Right ventricle myocardium superior (tissue), 1 donor: Measurements from ENCODE around the gene TKFC. TPM values are rescaled to one million over a fixed set of nuclear protein-coding genes. Genes with fewer than 3 reads are reported as not detected.

Source experiments
- ATAC-seq: fragments of 200-7000 bp; cut with Tn5 transposase; one replicate; pipeline ENCODE4 v1.9.1; 2020; ENCODE audit warnings: mild to moderate bottlenecking; ENCODE audit not compliant: poor library complexity
- DNase-seq: peaks from one replicate; pipeline ENCODE4 v3.0.0-alpha.2; 2020
- intact Hi-C: fragments of 100-400 bp; cut with DNase I; formaldehyde crosslinking; loops from one replicate; pipeline ENCODE4 v1.11.2; 2022
- long read RNA-seq: library from polyadenylated mRNA; unstranded; transcript quantifications from one replicate; pipeline ENCODE4 v2.0.0, GENCODE V29; 2021
- total RNA-seq: library from RNA; stranded (reverse); fragmentation: NEBNext Ultra II Directional; extraction: Animal tissue kit (Norgen Biotek cat#: 25700); gene quantifications from one replicate; pipeline ENCODE4 v1.2.1, GENCODE V29; 2021
- donor health status: DM: no; HTN: yes; CAD: no; lungs with severe emphysema.

TKFC gene
- 12.9 TPM for total RNA-seq
- long read RNA-seq, full-length matches to known transcripts, result 18 of 32 reads
- long read RNA-seq, partial matches to known transcripts, result 9 of 32 reads
- long read RNA-seq, other reads (novel, unspliced or antisense), result 5 of 32 reads

DNA sequence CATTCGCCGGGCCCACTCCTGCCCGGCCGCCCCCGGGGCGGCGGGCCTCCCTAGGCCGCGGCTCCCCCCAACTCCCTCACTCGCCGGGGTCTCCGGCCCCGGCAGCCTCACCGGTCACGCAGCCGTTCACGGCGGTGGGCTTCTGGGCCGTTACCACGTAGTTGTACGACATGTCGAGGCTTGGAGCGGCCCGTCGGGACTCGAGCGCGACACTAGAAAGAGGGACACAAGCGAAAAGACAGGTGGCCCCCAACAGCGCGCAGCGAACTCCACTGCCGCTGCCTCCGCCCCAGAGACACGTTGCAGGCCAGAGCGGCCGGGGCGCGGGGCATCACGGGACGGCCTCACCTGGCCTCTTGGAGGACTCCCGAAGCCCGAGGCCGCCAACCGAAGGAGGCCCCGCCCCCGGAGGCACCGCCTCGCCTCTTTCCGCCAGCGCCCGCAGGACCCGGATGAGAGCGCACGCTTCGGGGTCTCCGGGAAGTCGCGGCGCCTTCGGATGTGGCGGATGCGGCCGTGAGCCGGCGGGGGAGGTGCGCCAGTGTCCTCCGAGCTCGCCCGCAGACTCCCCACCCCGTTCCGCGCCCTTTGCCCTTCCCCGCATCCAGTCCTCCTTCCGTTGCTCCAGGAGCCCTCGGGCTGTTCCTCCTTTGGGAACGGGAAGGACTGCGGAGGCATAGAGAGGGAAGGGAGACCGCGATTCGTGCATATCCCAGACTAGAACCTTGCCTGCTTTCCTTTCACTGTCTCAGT lies at the start of gene TKFC, which contains the start of gene DDB1:
Gene TKFC, plus strand, starts transcription at position 432 of the 753 bp plus-strand sequence. CDS start 1,501 bp downstream, outside the sequence.
Gene DDB1, minus strand, starts transcription at position 309 of the 753 bp plus-strand sequence. Its CDS starts 137 bp downstream, at position 172.
- DNase-seq, result peak; percentile 97
- peak; percentile 97 for ATAC-seq
- intact Hi-C loops, result no loop called here

GRCh38 chr11:61283613-61284012 lies 49.4 kb upstream of the TKFC start:
- ATAC-seq (no peak), DNase-seq (no peak)
- intact Hi-C loops, result no loop called here

DNA sequence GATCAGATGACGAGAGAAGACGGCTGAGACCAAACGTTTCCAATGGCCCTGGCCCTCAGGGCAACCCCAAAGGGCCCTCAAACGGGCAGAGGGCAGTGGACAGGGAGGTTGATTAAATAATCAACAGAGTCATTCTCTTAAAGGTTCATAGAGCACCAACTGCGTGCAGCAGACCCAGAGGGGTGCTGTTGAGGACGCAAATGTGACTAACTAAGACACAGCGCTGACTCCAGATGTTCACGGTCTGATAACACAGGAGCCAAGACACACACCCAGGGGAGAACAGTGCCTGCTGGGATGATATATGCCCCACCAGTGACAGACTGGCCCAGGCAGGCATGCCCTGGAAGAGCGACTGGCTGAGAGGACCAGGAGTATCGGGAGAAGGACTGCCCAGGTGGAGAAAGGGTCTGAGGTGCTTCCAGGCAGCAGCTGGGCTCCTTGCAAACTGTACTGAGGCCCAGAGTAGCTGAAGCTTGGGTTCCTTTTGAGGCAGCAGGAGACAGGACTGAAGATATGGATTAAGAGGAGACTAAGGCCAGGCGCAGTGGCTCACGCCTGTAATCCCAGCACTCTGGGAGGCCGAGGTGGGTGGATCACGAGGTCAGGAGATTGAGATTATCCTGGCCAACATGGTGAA lies 45.6 kb upstream of the TKFC start:
- no peak for ATAC-seq
- intact Hi-C loops, result no loop called here

DNA sequence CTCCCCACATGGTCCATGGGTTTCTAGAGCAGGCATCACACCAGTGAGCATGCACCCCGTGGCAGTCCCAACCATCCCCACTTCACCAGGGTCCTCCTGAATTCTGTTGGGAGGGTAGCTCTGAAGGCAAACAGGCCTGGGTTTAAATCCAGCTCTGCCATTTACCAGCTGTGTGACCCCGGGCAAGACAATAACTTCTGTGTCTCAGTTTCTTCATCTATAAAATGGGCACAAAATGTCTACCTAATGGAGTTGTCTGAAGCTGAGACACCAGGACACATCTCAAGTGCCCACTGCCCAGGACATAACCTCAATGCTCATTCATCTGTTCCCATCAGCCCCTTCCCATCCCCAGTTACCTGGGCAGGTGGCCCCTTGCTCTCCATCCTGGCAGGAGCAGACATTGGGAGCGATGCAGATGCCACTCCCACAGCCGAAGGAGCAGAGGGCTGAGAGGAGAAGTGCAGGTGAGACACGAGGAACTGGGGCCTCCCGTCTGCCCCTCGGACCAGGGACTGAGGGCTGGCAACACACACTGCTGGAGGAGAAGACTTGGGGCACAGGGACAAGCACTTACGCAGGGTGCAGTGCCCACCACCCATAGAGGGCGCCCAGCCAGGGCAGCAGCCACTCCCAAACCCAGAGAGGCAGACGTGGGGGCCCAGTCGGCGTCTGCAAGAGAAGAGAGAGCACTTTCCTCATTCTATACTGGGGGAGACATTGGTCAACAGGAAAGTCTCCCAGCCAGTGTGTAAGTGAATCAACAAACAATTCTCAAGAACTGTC lies 41.9 kb upstream of the TKFC start:
- intact Hi-C loops, result no loop called here
- DNase-seq (no peak), ATAC-seq (no peak)

More for the DNA sequence above, 45.6 kb upstream of the TKFC start:
- no peak for DNase-seq

DNA sequence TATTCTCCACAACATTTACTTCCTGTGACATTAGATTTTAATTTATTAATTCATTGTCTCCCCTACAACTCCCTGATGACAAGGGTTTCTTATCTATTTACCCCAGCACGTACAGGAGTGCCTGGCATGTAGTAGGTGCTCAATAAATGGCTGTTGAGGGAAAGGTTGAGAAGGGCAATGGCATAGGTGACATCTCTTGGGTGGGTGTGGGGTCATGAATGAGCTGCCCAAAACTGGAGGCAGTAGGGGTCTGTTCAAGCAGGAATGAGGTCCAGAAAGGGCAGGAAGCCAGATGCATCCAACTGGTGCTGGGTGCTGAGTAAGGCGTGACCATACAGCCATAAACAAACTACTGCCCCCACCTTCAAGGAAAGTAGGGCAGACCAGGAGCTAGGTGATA lies 40.7 kb upstream of the TKFC start:
- intact Hi-C loops, result no loop called here
- no peak for ATAC-seq
- DNase-seq, result no peak

- DNase-seq, result peak; percentile 74
- ATAC-seq, result peak; percentile 62
- intact Hi-C loops, result no loop called here
Observed at GRCh38 chr11:61293867-61294716, 38.9 kb upstream of the TKFC start.

DNA sequence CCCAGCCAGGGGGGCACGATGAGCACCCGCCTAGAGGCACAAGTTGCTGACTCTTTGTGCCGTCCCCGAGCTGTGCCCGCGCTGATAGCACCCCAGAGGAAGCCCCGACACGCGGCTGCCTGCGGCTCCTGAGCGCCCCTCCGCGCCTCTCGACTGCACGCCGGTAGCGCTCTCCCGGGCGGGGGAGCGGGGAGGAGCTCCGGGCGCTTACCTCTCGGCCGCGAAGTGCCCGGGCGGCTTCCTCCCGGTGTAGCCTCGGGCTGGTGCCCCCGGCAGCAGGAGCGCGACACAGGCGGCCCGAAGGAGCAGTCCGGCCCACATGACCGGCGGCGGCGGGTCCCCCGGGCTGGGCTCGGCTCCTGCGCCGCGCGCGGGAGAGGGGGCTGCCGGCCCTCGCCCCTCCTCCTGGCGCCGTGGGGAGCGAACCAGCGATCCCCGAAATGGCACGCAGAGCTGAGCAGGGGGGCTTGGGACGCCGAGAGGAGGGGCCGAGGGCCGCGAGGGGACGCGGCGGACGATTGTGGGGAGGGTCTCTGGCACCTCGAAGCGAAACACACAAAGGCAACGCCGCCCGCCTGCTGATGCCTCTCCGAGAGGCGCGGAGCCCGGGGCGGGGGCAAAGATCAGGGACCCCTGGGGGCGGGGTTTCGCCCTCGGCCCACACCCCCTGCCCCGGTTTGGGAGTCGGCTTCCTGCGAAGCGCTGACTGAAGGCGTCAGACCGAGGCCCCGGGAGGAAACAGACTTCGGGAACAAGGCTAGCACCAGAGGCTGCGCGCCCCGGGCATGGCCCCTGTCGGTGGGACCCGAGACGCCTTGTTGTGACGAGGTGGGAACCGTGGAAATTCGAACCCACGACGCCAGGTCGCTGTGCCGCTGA lies 38.1 kb upstream of the TKFC start, which contains the start of gene VWCE:
Gene VWCE, minus strand, starts transcription at position 600 of the 879 bp plus-strand sequence. Its CDS starts 279 bp downstream, at position 321.
- DNase-seq (peak; percentile 72), ATAC-seq (peak; percentile 79)
- intact Hi-C loops, result no loop called here

DNA sequence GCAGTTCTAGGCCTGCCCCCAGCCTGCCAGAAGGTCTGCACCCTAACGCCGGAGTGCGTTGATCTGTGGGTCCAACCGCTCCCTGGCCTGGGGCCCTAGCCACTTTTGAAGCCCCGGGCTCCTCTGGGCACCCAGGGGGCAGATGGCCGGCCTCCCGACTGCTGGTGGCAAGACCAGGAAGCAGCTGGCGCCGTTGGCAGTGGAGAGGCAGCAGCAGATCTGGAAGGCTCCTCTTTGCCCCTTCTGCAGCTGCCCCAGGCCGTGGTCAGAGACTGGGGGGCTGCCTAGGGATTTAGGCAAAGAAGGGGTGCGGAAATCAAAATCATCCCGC lies 37.5 kb upstream of the TKFC start:
- DNase-seq (peak; percentile 53), ATAC-seq (no peak)
- intact Hi-C loops, result no loop called here

DNA sequence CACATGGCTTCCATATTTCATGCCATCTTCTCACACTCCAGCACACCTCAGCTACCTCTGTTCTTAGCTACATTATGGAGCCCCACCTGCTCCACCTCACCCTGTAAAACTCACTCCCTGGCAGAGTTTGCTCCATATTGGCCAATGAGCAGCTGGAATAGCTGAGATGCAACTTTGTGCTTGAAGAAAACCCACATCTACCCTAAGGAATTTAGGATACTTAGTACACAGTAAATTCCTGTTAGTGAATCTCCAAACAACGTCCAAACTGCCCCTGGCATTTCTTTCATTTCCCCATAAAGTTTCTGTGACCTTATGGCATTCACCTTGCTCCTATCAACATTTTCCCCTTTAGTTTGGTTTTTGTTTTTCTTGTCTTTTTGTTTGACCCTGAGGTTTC lies 35.7 kb upstream of the TKFC start:
- no peak for ATAC-seq
- intact Hi-C loops, result no loop called here
- no peak for DNase-seq

DNA sequence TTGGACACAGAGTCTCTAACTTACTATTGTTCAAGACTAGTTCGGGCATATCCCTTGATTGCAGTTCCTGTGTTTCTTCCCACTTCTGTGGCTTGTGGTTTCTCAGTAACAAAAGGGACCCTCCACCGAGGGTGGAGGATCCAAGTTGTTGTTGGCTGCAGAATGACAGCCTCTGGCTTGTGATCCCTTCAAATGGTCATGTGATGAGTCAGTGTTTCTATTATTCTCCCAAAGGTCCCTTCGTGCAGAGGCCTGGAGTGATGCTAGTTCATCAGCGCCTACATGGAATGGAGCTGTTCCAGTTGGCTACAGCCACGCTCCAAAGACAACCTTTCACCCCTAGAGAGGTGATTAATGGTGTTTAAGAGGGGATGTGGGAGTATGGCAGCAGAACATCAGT lies 35.3 kb upstream of the TKFC start:
- intact Hi-C loops, result no loop called here
- ATAC-seq (peak; percentile 22), DNase-seq (no peak)

- DNase-seq (no peak), ATAC-seq (no peak)
- intact Hi-C loops, result no loop called here
Observed at GRCh38 chr11:61298663-61299244, 34.3 kb upstream of the TKFC start.

DNA sequence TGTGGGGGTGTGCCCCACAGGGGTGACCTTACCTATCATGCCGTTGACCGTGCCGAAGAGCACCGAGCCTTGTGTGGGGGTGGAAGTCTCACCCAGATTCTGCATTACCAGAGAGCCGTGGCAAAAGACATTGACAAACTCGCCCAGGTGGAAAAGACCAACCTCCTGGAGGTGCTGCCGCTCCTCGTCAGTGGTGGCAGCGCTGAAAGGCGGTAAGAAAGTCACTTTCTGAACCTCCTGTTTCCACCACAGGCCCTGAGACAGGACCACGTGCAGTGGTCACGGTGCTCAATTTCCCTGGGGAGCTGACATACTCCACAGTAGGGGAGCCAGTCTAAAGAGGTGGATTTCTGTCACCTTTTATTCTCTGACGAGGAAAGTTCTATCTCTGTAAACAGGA lies 30.5 kb upstream of the TKFC start:
- intact Hi-C loops, result no loop called here
- DNase-seq (no peak), ATAC-seq (no peak)

DNA sequence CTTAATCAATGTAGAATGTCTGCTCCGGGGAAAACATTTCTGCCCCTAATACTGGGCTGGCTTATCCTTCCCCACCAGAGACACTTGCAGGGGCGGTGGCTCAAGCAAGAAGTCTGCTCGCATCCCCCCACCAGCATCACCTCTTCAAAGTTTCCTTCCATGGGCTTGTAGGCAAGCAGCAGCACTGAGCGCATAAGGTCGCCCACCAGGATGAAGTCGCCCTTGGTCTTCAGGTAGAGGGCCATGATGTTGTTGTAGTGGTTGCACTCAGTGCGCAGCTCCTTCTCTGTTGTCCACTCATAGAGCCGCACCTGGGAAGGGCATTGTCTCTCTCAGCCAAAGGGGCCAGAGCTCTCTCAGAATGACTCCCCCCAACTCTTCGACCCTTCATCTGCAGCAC lies 29.3 kb upstream of the TKFC start:
- no peak for DNase-seq
- intact Hi-C loops, result no loop called here
- no peak for ATAC-seq

DNA sequence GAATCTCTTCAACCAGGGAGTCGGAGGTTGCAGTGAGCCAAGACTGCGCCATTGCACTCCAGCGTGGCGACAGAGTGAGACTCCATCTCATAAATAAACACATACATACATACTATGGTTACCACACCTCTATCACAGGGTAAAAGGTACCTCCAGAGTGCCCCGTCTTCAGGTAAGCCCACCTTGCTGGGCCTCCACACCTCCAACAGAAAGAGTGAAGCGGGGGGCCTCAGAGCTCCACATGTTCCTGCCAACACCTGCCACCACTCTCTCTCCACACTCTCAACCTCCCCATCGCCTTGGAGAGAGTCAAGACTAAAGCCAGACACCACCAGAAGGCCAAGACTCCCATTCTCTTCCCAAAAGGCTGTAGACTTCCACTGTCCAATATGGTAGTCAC lies 27.6 kb upstream of the TKFC start:
- DNase-seq (no peak), ATAC-seq (no peak)
- intact Hi-C loops, result no loop called here

DNA sequence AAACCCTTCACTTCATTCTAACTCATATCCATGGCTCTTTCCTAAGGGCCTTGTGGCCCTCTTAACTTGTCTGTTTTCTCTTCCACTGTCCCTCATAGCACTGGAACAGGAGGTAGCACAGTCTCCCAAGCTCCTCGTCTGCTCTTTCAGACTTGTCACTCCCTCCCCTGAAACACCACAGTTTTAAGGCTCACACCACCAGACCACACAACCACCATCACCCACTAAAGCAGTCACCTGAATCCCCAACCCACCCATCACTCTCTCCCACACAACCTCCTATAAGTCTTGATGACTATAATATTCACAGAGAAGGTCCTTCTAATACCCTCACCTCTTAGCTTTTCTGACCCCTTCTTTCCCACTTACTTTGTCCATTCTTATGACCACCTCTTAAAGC lies 26.8 kb upstream of the TKFC start:
- no peak for ATAC-seq
- intact Hi-C loops, result no loop called here
- DNase-seq, result no peak

DNA sequence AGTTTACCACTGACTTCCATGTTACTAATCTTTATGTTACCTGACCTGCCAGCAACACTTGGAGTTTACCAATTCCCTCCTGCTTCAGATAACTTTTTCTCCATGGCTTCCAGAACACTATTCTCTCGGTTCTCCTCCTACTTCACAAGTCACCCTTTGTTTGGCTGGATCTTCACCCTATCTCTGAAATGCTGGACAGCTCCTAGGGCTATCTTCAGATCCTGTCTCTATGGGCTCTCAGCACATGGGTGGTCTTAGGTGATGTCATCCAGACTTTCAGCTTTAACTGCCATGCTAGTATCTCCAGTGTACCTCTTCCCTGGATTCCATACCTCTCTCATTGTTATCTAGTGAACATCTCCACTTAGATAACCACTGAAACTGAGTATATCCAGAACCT lies 25.7 kb upstream of the TKFC start:
- intact Hi-C loops, result no loop called here
- no peak for ATAC-seq
- DNase-seq, result no peak

DNA sequence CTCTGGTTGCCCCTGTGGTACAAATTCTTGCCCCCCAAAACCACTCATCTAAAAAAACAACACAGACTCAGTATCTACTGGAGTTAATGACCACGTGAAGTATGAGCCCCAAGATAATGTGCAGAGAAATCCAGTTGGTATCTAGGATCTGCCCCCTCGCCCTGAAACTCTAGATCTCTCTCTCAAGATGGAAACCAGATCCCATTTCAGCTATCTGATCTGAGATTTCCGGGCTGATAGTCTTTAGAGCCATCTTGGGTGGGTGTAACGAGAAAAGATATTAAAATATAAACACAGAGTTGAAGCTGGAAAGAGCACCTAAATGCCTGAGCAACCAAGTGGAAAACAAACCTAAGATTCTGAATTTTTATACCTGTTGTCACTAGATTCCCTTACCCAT lies 23.9 kb upstream of the TKFC start:
- no peak for DNase-seq
- ATAC-seq, result no peak
- intact Hi-C loops, result no loop called here
